Mammary epithelial cell (primary cell): ENCODE results near the gene KLRF1.

Experiments
- EZH2 ChIP-seq: IDR thresholded peaks from 2 replicates; pipeline ENCODE4 v1.6.1; 2012; ENCODE audit warnings: low read length, inconsistent platforms, borderline replicate concordance
- TF ChIP-seq, protein P1 (sequence below), 2 donors: IDR thresholded peaks in 1 of 2; conservative IDR thresholded peaks in 1 of 2; 2 replicates each; pipeline ENCODE4 v1.5.1; 2011 to 2012; ENCODE audit warnings: inconsistent platforms in 2 of 2, low read length in 2 of 2, mild to moderate bottlenecking in 2 of 2, control low read depth in 1 of 2, low read depth in 1 of 2; ENCODE audit not compliant: insufficient read depth in 1 of 2; ENCODE audit errors: extremely low read depth in 1 of 2

- TF ChIP-seq, protein P1, sequence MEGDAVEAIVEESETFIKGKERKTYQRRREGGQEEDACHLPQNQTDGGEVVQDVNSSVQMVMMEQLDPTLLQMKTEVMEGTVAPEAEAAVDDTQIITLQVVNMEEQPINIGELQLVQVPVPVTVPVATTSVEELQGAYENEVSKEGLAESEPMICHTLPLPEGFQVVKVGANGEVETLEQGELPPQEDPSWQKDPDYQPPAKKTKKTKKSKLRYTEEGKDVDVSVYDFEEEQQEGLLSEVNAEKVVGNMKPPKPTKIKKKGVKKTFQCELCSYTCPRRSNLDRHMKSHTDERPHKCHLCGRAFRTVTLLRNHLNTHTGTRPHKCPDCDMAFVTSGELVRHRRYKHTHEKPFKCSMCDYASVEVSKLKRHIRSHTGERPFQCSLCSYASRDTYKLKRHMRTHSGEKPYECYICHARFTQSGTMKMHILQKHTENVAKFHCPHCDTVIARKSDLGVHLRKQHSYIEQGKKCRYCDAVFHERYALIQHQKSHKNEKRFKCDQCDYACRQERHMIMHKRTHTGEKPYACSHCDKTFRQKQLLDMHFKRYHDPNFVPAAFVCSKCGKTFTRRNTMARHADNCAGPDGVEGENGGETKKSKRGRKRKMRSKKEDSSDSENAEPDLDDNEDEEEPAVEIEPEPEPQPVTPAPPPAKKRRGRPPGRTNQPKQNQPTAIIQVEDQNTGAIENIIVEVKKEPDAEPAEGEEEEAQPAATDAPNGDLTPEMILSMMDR (conservative IDR thresholded peaks at IDR 0.05 in 1 of 2, IDR thresholded peaks at IDR 0.05 in 1 of 2; ENCODE audit: extremely low read depth in 1 of 2, insufficient read depth in 1 of 2, low read depth in 1 of 2, low read length in 2 of 2): no peak
- no peak for TF ChIP-seq EZH2
Measured at GRCh38 chr12:9868311-9868801, 41.1 kb downstream of the KLRF1 start.
